ENCODE results near the gene SMAD1.

The SMAD1 gene

DNA sequence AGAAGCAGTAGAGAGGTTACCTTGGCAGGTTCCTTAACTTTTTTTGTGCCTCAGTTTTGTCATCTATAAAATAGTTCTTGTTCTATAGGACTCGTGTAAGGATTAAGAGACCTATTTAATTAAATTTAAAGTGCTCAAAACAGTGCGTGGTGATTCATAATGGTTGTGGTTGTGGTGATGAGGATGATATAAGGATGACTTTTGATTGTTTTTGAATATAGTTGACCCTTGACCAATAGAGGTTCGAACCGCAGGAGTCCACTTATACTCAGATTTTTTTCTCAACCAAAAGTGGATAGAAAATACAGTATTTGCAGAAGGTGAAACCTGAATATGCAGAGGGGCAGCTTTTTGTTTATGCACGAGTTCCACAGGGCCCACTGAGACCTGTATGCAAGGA, 14.6 kb downstream of the SMAD1 start:
- TF ChIP-seq CTCF (IDR thresholded peaks at IDR 0.05; ENCODE audit: borderline replicate concordance, insufficient read depth, low read depth, low read length), result no peak
- no peak overlapping the region for H3K4me3 ChIP-seq (ENCODE audit: low read depth, low read length)

DNA sequence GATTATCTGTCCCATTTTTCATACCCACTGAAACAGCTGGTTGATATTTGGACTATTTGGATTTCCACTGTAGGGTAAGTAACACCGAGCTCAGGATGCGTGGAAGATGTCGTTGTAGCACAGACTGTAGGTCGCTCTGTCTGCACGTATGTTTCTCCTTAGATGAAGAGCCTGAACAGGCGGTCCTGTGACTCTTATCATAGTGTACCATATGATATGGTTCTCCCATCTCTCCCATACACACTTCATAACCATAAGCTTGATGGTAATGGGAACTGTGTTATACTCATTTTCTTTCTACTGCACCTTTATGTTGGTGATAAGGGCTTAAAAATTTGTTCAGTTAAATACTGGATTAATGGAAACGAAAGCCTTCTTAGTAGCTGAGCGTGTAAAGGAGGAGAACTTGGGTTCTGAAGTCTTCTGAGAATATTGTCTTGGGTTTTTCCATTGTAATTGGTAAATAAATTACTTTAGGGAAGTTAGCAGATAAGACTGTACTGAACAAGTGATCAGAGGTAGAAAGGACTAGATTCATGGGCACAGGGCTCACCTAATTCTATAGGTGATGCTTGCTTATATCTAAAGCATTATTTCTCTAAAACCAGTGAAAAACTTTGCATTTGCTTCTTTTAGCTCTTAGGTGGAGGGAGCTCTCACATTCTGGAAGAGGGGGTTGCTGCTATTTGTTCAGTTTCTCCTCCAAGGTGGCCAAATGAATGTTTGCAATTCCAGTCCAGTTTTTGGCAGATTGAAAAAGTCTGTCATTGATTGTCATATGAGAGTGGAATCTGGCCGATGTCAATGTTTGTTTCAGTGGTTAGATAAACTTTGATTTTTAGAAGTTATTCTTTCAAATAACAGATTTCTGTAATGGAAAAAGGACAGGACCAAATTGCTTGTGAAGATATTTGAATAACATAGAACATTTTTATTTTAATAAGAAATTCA, 15.8 kb downstream of the SMAD1 start:
- no peak overlapping the region for H3K4me3 ChIP-seq (ENCODE audit: low read depth, low read length)
- no peak for TF ChIP-seq CTCF (IDR thresholded peaks at IDR 0.05; ENCODE audit: borderline replicate concordance, insufficient read depth, low read depth, low read length)

- H3K4me3 ChIP-seq (ENCODE audit: low read depth, low read length), result no peak overlapping the region
- TF ChIP-seq CTCF (IDR thresholded peaks at IDR 0.05; ENCODE audit: borderline replicate concordance, insufficient read depth, low read depth, low read length), result no peak
Observed at GRCh38 chr4:145498430-145498829, 16.8 kb downstream of the SMAD1 start.

- no peak overlapping the region for H3K4me3 ChIP-seq (ENCODE audit: low read depth, low read length)
- no peak for TF ChIP-seq CTCF (IDR thresholded peaks at IDR 0.05; ENCODE audit: borderline replicate concordance, insufficient read depth, low read depth, low read length)
Observed at GRCh38 chr4:145501051-145501660, 19.5 kb downstream of the SMAD1 start.

GRCh38 chr4:145502809-145503208, 21.2 kb downstream of the SMAD1 start:
- TF ChIP-seq CTCF (IDR thresholded peaks at IDR 0.05; ENCODE audit: borderline replicate concordance, insufficient read depth, low read depth, low read length), result no peak
- no peak overlapping the region for H3K4me3 ChIP-seq (ENCODE audit: low read depth, low read length)

- H3K4me3 ChIP-seq (ENCODE audit: low read depth, low read length), result no peak overlapping the region
- TF ChIP-seq CTCF (IDR thresholded peaks at IDR 0.05; ENCODE audit: borderline replicate concordance, insufficient read depth, low read depth, low read length), result no peak
Observed at GRCh38 chr4:145503486-145504072, 21.9 kb downstream of the SMAD1 start.

All from GM12875 (cell line).